Astrocyte (in vitro differentiated cells and primary cell): ENCODE data around the gene DAZAP2. TPM values are rescaled to one million over a fixed set of nuclear protein-coding genes. Genes with fewer than 3 reads are reported as not detected.

ENCODE experiments used
- DNase-seq: peaks from one replicate; pipeline ENCODE4 v3.0.0-alpha.2; 2010; ENCODE audit warnings: low read depth
- FAIRE-seq: peaks from 2 replicates; lab custom pipeline; 2011; peaks lifted over from hg19 to GRCh38; lab: Jason Lieb, UNC
- H2AFZ ChIP-seq: 2 replicates; pipeline ENCODE4 v1.6.0; 2012; ENCODE audit warnings: low read depth, low read length, inconsistent platforms
- H3K27ac ChIP-seq: 2 replicates; pipeline ENCODE4 v1.5.1; 2011; ENCODE audit warnings: low read depth, low read length, inconsistent platforms
- H3K27me3 ChIP-seq: 2 replicates; pipeline ENCODE4 v1.6.0; 2011; ENCODE audit warnings: low read length, inconsistent platforms; ENCODE audit not compliant: insufficient read depth
- H3K36me3 ChIP-seq: 2 replicates; pipeline ENCODE4 v1.5.1; 2011; ENCODE audit warnings: low read length, inconsistent platforms; ENCODE audit not compliant: insufficient read depth
- H3K4me1 ChIP-seq: 2 replicates; pipeline ENCODE4 v1.5.1; 2011; ENCODE audit warnings: low read length, inconsistent platforms; ENCODE audit not compliant: insufficient read depth
- H3K4me2 ChIP-seq: 2 replicates; pipeline ENCODE4 v1.6.0; 2012; ENCODE audit warnings: low read length, inconsistent platforms
- H3K4me3 ChIP-seq: 2 replicates; pipeline ENCODE4 v1.5.1; 2011; ENCODE audit warnings: low read depth, mild to moderate bottlenecking, low read length, inconsistent platforms; ENCODE audit not compliant: insufficient read depth
- H3K79me2 ChIP-seq: 2 replicates; pipeline ENCODE4 v1.6.0; 2012; ENCODE audit warnings: mild to moderate bottlenecking, low read length, inconsistent platforms; ENCODE audit not compliant: insufficient read depth
- H3K9ac ChIP-seq: 2 replicates; pipeline ENCODE4 v1.6.0; 2012; ENCODE audit warnings: mild to moderate bottlenecking, low read length, inconsistent platforms
- H3K9me3 ChIP-seq: 2 replicates; pipeline ENCODE4 v1.5.1; 2012; ENCODE audit warnings: low read depth, mild to moderate bottlenecking, low read length, inconsistent platforms; ENCODE audit not compliant: insufficient read depth
- H4K20me1 ChIP-seq: 2 replicates; pipeline ENCODE4 v1.6.0; 2012; ENCODE audit warnings: low read length, inconsistent platforms; ENCODE audit not compliant: insufficient read depth
- H3K27ac Mint-ChIP-seq: one replicate; pipeline ENCODE4 v1.8.0; 2021; ENCODE audit warnings: mild to moderate bottlenecking, mixed read lengths; ENCODE audit not compliant: unreplicated experiment
- H3K27me3 Mint-ChIP-seq: one replicate; pipeline ENCODE4 v1.8.0; 2021; ENCODE audit warnings: low read depth, mixed read lengths; ENCODE audit not compliant: unreplicated experiment
- H3K36me3 Mint-ChIP-seq: one replicate; pipeline ENCODE4 v1.8.0; 2021; ENCODE audit warnings: low read depth, mixed read lengths; ENCODE audit not compliant: unreplicated experiment
- H3K4me1 Mint-ChIP-seq: one replicate; pipeline ENCODE4 v1.8.0; 2021; ENCODE audit warnings: low read depth, mixed read lengths; ENCODE audit not compliant: unreplicated experiment
- H3K4me3 Mint-ChIP-seq: one replicate; pipeline ENCODE4 v1.8.0; 2021; ENCODE audit warnings: mild to moderate bottlenecking, moderate library complexity, mixed read lengths; ENCODE audit not compliant: unreplicated experiment
- H3K9me3 Mint-ChIP-seq: one replicate; pipeline ENCODE4 v1.8.0; 2021; ENCODE audit warnings: mild to moderate bottlenecking, mixed read lengths; ENCODE audit not compliant: unreplicated experiment
- CTCF ChIP-seq: IDR thresholded peaks from 2 replicates; pipeline ENCODE4 v1.5.1; 2011; ENCODE audit warnings: low read depth, mild to moderate bottlenecking, inconsistent platforms, low read length, moderate library complexity; ENCODE audit not compliant: insufficient read depth
- EZH2 ChIP-seq: IDR thresholded peaks from 2 replicates; pipeline ENCODE4 v1.6.1; 2012; ENCODE audit warnings: mild to moderate bottlenecking, low read length, inconsistent platforms; ENCODE audit not compliant: insufficient read depth
- total RNA-seq: library from RNA; stranded (reverse); gene quantifications from 2 replicates; pipeline ENCODE4 v1.2.1, GENCODE V29; 2021

Gene DAZAP2
- total RNA-seq, 1 donor from 2014 or later: 92.8 TPM

GRCh38 chr12:51242876-51243275, 4.2 kb downstream of the DAZAP2 start:
- H3K4me1 ChIP-seq: peaks cover 31% of the 10 kb centered on the region
- peaks cover 39% of the 10 kb centered on the region for H3K79me2 ChIP-seq
- no peak overlapping the region for H3K4me2 ChIP-seq
- H3K27me3 ChIP-seq: no peaks in the 10 kb centered on the region
- Mint-ChIP-seq H3K4me1 (peaks cover 24% of the 10 kb centered on the region), H3K4me3 (no peak overlapping the region), H3K9me3 (no peaks in the 10 kb centered on the region), H3K36me3 (peaks cover 26% of the 10 kb centered on the region), H3K27ac (no peak overlapping the region), H3K27me3 (no peaks in the 10 kb centered on the region)
- TF ChIP-seq EZH2 (no peak), CTCF (no peak)
- H4K20me1 ChIP-seq: peaks cover 15% of the 10 kb centered on the region
- no peaks in the 10 kb centered on the region for H3K9me3 ChIP-seq
- FAIRE-seq (no peak), DNase-seq (no peak)
- no peak overlapping the region for H3K9ac ChIP-seq
- no peak overlapping the region for H3K4me3 ChIP-seq
- H3K36me3 ChIP-seq: peaks cover 44% of the 10 kb centered on the region
- no peak overlapping the region for H3K27ac ChIP-seq
- no peak overlapping the region for H2AFZ ChIP-seq

- Mint-ChIP-seq H3K4me1 (peaks cover 23% of the 10 kb centered on the region), H3K36me3 (peaks cover 27% of the 10 kb centered on the region), H3K27me3 (peaks cover 2% of the 10 kb centered on the region), H3K4me3 (no peak overlapping the region), H3K9me3 (no peaks in the 10 kb centered on the region), H3K27ac (no peak overlapping the region)
- Histone ChIP-seq H3K4me3 (no peak overlapping the region), H3K9ac (no peak overlapping the region), H3K9me3 (no peaks in the 10 kb centered on the region), H3K27me3 (no peaks in the 10 kb centered on the region), H2AFZ (no peak overlapping the region), H3K27ac (no peak overlapping the region), H3K4me1 (peaks cover 26% of the 10 kb centered on the region), H4K20me1 (peaks cover 19% of the 10 kb centered on the region), H3K79me2 (peaks cover 43% of the 10 kb centered on the region), H3K4me2 (no peak overlapping the region), H3K36me3 (peaks cover 47% of the 10 kb centered on the region)
- DNase-seq (peak; percentile 38), FAIRE-seq (no peak)
- TF ChIP-seq EZH2 (no peak), CTCF (no peak)
Measured at GRCh38 chr12:51244269-51244668, 5.6 kb downstream of the DAZAP2 start.

- Histone ChIP-seq H3K27ac (no peak overlapping the region), H2AFZ (no peak overlapping the region), H3K4me2 (peak overlapping the region; percentile 64), H3K9me3 (no peaks in the 10 kb centered on the region), H3K4me3 (no peak overlapping the region), H3K4me1 (peaks cover 18% of the 10 kb centered on the region), H3K9ac (no peak overlapping the region), H3K36me3 (peaks cover 42% of the 10 kb centered on the region), H3K27me3 (no peaks in the 10 kb centered on the region), H4K20me1 (peaks cover 13% of the 10 kb centered on the region), H3K79me2 (peaks cover 32% of the 10 kb centered on the region)
- TF ChIP-seq EZH2 (no peak), CTCF (no peak)
- peaks cover 2% of the 10 kb centered on the region for H3K27me3 Mint-ChIP-seq
- no peak overlapping the region for H3K27ac Mint-ChIP-seq
- no peak overlapping the region for H3K4me3 Mint-ChIP-seq
- peaks cover 19% of the 10 kb centered on the region for H3K4me1 Mint-ChIP-seq
- FAIRE-seq (no peak), DNase-seq (no peak)
- H3K36me3 Mint-ChIP-seq: peaks cover 27% of the 10 kb centered on the region
- no peaks in the 10 kb centered on the region for H3K9me3 Mint-ChIP-seq
Measured at GRCh38 chr12:51245476-51246253, 7.0 kb downstream of the DAZAP2 start.
